ENCODE results near the gene RAB17.

RAB17 gene

GRCh38 chr2:237552908-237553307 is 37.6 kb downstream of the RAB17 start:
- POLR2A ChIA-PET, result no interaction called here
- DNase-seq (ENCODE audit: extremely low spot score), result no peak
- TF ChIP-seq SUZ12 (IDR thresholded peaks at IDR 0.05), result no peak
- no peak for TF ChIP-seq FOXA1 (IDR thresholded peaks at IDR 0.05)
- TF ChIP-seq TARDBP (IDR thresholded peaks at IDR 0.05), result no peak
- no peak for TF ChIP-seq FOXM1 (IDR thresholded peaks at IDR 0.05; ENCODE audit: borderline replicate concordance)
- no peak for TF ChIP-seq ZNF384 (IDR thresholded peaks at IDR 0.05)
- no peak for TF ChIP-seq ARNT (IDR thresholded peaks at IDR 0.05)
- CTCF ChIA-PET, result no interaction called here

- POLR2A ChIA-PET, result no interaction called here
- DNase-seq (ENCODE audit: extremely low spot score), result no peak
- CTCF ChIA-PET, result no interaction called here
- TF ChIP-seq ARNT (IDR thresholded peaks at IDR 0.05) (no peak), FOXK2 (IDR thresholded peaks at IDR 0.05) (no peak)
Measured at GRCh38 chr2:237551071-237551574, 39.4 kb downstream of the RAB17 start.

GRCh38 chr2:237549643-237550415 is 40.7 kb downstream of the RAB17 start:
- ChIA-PET POLR2A (no interaction called here), CTCF (interaction anchor here (1.6 kb wide), 1 partner anchor 37 kb away, joined by 4 read pairs; no protein-coding TSS in a partner anchor)
- TF ChIP-seq NFRKB (IDR thresholded peaks at IDR 0.05), result no peak
- no peak for TF ChIP-seq ZNF384 (IDR thresholded peaks at IDR 0.05)
- no peak for TF ChIP-seq L3MBTL2 (conservative IDR thresholded peaks at IDR 0.05)
- TF ChIP-seq SP1 (IDR thresholded peaks at IDR 0.05), result no peak
- TF ChIP-seq FOXK2 (IDR thresholded peaks at IDR 0.05), result no peak
- no peak for TF ChIP-seq FOXA1 (IDR thresholded peaks at IDR 0.05)
- TF ChIP-seq SUZ12 (IDR thresholded peaks at IDR 0.05), result no peak
- DNase-seq (ENCODE audit: extremely low spot score), result no peak

- no peak for TF ChIP-seq HDGF (IDR thresholded peaks at IDR 0.05; ENCODE audit: borderline replicate concordance)
- TF ChIP-seq BHLHE40 (IDR thresholded peaks at IDR 0.05; ENCODE audit: borderline replicate concordance), result no peak
- no peak for TF ChIP-seq FOXA1 (IDR thresholded peaks at IDR 0.05)
- CTCF ChIA-PET, result interaction anchor here (0.9 to 1.6 kb wide), 2 partner anchors 36 kb away, joined by 3 to 4 read pairs; no protein-coding TSS in a partner anchor
- POLR2A ChIA-PET, result no interaction called here
- no peak for DNase-seq (ENCODE audit: extremely low spot score)
Measured at GRCh38 chr2:237549216-237549615, 41.3 kb downstream of the RAB17 start.

GRCh38 chr2:237547841-237548416 is 42.6 kb downstream of the RAB17 start:
- no peak for DNase-seq (ENCODE audit: extremely low spot score)
- no peak for TF ChIP-seq SP1 (IDR thresholded peaks at IDR 0.05)
- TF ChIP-seq NFRKB (IDR thresholded peaks at IDR 0.05), result no peak
- TF ChIP-seq HDGF (IDR thresholded peaks at IDR 0.05; ENCODE audit: borderline replicate concordance), result no peak
- POLR2A ChIA-PET, result no interaction called here
- CTCF ChIA-PET, result interaction anchor here (1.0 kb wide), 1 partner anchor 24 kb away, joined by 4 read pairs; no protein-coding TSS in a partner anchor

GRCh38 chr2:237546876-237547395 is 43.6 kb downstream of the RAB17 start:
- no peak for DNase-seq (ENCODE audit: extremely low spot score)
- ChIA-PET CTCF (no interaction called here), POLR2A (no interaction called here)
- no peak for TF ChIP-seq SP1 (IDR thresholded peaks at IDR 0.05)
- no peak for TF ChIP-seq ELF4 (IDR thresholded peaks at IDR 0.05)
- TF ChIP-seq LEF1 (IDR thresholded peaks at IDR 0.05; ENCODE audit: borderline replicate concordance), result no peak
- TF ChIP-seq SUZ12 (IDR thresholded peaks at IDR 0.05), result no peak
- TF ChIP-seq HDGF (IDR thresholded peaks at IDR 0.05; ENCODE audit: borderline replicate concordance), result no peak
- TF ChIP-seq CTBP1 (IDR thresholded peaks at IDR 0.05; ENCODE audit: borderline replicate concordance), result no peak
- no peak for TF ChIP-seq BHLHE40 (IDR thresholded peaks at IDR 0.05; ENCODE audit: borderline replicate concordance)
- TF ChIP-seq FOXK2 (IDR thresholded peaks at IDR 0.05), result no peak
- TF ChIP-seq ARNT (IDR thresholded peaks at IDR 0.05), result no peak

- no peak for TF ChIP-seq FOXM1 (IDR thresholded peaks at IDR 0.05; ENCODE audit: borderline replicate concordance)
- no peak for TF ChIP-seq PKNOX1 (IDR thresholded peaks at IDR 0.05)
- TF ChIP-seq BHLHE40 (IDR thresholded peaks at IDR 0.05; ENCODE audit: borderline replicate concordance), result no peak
- TF ChIP-seq HDGF (IDR thresholded peaks at IDR 0.05; ENCODE audit: borderline replicate concordance), result no peak
- TF ChIP-seq LEF1 (IDR thresholded peaks at IDR 0.05; ENCODE audit: borderline replicate concordance), result no peak
- no peak for TF ChIP-seq SUZ12 (IDR thresholded peaks at IDR 0.05)
- no peak for TF ChIP-seq CTBP1 (IDR thresholded peaks at IDR 0.05; ENCODE audit: borderline replicate concordance)
- TF ChIP-seq FOXK2 (IDR thresholded peaks at IDR 0.05), result no peak
- no peak for TF ChIP-seq FOXA1 (IDR thresholded peaks at IDR 0.05)
- no peak for TF ChIP-seq ARNT (IDR thresholded peaks at IDR 0.05)
- no peak for TF ChIP-seq ZNF384 (IDR thresholded peaks at IDR 0.05)
- TF ChIP-seq ELF4 (IDR thresholded peaks at IDR 0.05), result no peak
- TF ChIP-seq SP1 (IDR thresholded peaks at IDR 0.05), result no peak
- TF ChIP-seq TARDBP (IDR thresholded peaks at IDR 0.05), result no peak
- no peak for TF ChIP-seq NFRKB (IDR thresholded peaks at IDR 0.05)
- no peak for TF ChIP-seq L3MBTL2 (conservative IDR thresholded peaks at IDR 0.05)
- POLR2A ChIA-PET, result no interaction called here
- CTCF ChIA-PET, result interaction anchor here (0.5 to 1.0 kb wide), 2 partner anchors 33 to 211 kb away, joined by 4 read pairs; no protein-coding TSS in a partner anchor
- DNase-seq (ENCODE audit: extremely low spot score), result no peak
Measured at GRCh38 chr2:237546040-237546875, 44.3 kb downstream of the RAB17 start.
